Measurements from ENCODE around the gene TXLNG.

- TF ChIP-seq ZNF274 (IDR thresholded peaks at IDR 0.05; ENCODE audit: low read length) = no peak
- no peak for TF ChIP-seq ZNF274 (tag by site-specific recombination; IDR thresholded peaks at IDR 0.05; ENCODE audit: borderline replicate concordance)
- TF ChIP-seq CTCF (tag by site-specific recombination; IDR thresholded peaks at IDR 0.05) = no peak
- no peak for TF ChIP-seq ZNF571 (tag by site-specific recombination; IDR thresholded peaks at IDR 0.05)
- TF ChIP-seq PRDM2 (tag by site-specific recombination; IDR thresholded peaks at IDR 0.05; ENCODE audit: borderline replicate concordance) = no peak
- TF ChIP-seq ZNF658 (tag by site-specific recombination; IDR thresholded peaks at IDR 0.05) = no peak
- TF ChIP-seq TCF7L2 (IDR thresholded peaks at IDR 0.05; ENCODE audit: borderline replicate concordance, low read depth, low read length) = no peak
- no peak for TF ChIP-seq REST (tag by site-specific recombination; IDR thresholded peaks at IDR 0.05)
- TF ChIP-seq ZBTB11 (tag by site-specific recombination; conservative IDR thresholded peaks at IDR 0.05; ENCODE audit: low read depth) = no peak
- TF ChIP-seq MYNN (tag by site-specific recombination; IDR thresholded peaks at IDR 0.05; ENCODE audit: borderline replicate concordance) = no peak
- TF ChIP-seq ZBTB8A (tag by site-specific recombination; IDR thresholded peaks at IDR 0.05) = no peak
- TF ChIP-seq KLF10 (tag by site-specific recombination; IDR thresholded peaks at IDR 0.05) = no peak
- TF ChIP-seq ZNF121 (tag by site-specific recombination; IDR thresholded peaks at IDR 0.05) = no peak
Observed at GRCh38 chrX:16848541-16848940, 62.3 kb downstream of the TXLNG start.
